PC-9 (cell line): ENCODE measurements around the gene SGIP1.

Experiments
- EZH2 ChIP-seq: fragments of 200-600 bp; sonication (generic); IDR thresholded peaks from 2 replicates; pipeline ENCODE4 v1.8.0; 2017; ENCODE audit warnings: antibody characterized with exemption, low read depth
- TF ChIP-seq, protein P1 (sequence below): fragments of 200-600 bp; sonication (generic); conservative IDR thresholded peaks from 2 replicates; pipeline ENCODE4 v1.6.1; 2017; ENCODE audit warnings: mixed run types, antibody characterized with exemption, mild to moderate bottlenecking, moderate library complexity

DNA sequence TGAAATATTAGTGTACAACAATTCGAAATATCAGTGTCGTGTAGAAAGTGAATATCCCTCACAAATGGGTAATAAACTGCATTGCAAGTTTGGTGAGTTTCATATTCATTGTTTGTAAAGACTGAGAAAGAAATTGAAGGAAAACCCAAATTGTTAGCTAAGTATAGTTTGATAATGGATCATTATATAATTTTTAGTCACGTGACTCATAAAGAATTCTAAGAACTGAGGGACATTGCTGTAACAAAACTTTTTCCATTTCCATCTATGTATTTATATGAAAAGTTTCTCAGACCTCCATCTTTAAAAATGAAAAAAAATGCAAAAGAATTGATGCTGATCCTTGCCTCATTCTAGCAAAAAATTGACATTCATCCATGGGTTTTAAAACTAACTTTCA is 36.0 kb upstream of the SGIP1 start:
- TF ChIP-seq, protein P1, sequence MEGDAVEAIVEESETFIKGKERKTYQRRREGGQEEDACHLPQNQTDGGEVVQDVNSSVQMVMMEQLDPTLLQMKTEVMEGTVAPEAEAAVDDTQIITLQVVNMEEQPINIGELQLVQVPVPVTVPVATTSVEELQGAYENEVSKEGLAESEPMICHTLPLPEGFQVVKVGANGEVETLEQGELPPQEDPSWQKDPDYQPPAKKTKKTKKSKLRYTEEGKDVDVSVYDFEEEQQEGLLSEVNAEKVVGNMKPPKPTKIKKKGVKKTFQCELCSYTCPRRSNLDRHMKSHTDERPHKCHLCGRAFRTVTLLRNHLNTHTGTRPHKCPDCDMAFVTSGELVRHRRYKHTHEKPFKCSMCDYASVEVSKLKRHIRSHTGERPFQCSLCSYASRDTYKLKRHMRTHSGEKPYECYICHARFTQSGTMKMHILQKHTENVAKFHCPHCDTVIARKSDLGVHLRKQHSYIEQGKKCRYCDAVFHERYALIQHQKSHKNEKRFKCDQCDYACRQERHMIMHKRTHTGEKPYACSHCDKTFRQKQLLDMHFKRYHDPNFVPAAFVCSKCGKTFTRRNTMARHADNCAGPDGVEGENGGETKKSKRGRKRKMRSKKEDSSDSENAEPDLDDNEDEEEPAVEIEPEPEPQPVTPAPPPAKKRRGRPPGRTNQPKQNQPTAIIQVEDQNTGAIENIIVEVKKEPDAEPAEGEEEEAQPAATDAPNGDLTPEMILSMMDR: no peak
- no peak for TF ChIP-seq EZH2
